ENCODE data around the gene COX5B.
"Not testable (repeated sequence)": the region's sequence is repeated elsewhere in the genome, so short reads cannot be mapped to it uniquely, and the experiment has no call there.

Gene COX5B, protein sequence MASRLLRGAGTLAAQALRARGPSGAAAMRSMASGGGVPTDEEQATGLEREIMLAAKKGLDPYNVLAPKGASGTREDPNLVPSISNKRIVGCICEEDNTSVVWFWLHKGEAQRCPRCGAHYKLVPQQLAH

DNA sequence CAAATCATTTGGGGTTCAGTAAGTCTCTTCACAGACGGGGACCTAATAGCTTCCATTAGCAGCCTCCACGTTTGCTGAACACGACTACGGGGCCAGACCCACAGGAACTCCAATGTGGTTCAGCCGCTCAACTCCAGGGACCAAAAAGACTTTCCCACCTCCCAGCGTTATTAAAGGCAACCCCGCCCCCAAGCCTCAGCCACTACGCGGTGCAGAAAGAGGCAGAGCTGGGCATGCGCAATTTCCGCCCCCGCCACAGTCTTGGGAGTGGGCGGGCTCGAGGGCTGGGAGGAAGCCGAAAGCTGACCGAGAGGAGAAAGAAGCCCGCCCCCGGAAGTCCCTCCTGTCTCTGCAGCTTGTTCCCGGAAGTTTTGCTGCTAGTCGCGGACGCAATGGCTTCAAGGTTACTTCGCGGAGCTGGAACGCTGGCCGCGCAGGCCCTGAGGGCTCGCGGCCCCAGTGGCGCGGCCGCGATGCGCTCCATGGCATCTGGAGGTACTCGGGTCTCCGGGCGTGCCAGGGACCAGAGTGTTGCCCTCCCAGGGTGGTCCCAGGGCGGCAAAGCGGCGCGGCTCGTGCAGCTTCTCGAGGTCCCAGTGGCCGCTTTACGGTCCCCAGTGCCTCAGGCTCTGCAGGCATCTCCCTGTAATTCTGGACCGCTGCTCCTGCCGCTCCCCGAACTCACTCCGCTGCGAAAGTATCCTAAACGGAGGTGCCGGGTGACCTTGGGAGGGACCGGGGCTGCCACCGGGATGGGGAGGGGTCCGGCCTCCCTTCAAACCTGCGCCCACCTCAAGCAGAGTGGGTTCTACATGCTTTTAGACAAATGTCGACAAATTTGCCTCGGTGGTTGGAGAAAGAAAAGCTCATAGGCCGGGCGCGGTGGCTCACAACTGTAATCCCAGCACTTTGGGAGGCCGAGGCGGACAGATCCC is at the start of gene COX5B:
Gene COX5B (plus strand): TSS at position 368 of the 935 bp plus-strand sequence. CDS start 25 bp downstream, at position 393.
- TF ChIP-seq, protein P1, sequence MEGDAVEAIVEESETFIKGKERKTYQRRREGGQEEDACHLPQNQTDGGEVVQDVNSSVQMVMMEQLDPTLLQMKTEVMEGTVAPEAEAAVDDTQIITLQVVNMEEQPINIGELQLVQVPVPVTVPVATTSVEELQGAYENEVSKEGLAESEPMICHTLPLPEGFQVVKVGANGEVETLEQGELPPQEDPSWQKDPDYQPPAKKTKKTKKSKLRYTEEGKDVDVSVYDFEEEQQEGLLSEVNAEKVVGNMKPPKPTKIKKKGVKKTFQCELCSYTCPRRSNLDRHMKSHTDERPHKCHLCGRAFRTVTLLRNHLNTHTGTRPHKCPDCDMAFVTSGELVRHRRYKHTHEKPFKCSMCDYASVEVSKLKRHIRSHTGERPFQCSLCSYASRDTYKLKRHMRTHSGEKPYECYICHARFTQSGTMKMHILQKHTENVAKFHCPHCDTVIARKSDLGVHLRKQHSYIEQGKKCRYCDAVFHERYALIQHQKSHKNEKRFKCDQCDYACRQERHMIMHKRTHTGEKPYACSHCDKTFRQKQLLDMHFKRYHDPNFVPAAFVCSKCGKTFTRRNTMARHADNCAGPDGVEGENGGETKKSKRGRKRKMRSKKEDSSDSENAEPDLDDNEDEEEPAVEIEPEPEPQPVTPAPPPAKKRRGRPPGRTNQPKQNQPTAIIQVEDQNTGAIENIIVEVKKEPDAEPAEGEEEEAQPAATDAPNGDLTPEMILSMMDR (IDR thresholded peaks at IDR 0.05; ENCODE audit: unreplicated experiment in 3 of 3), result no peak
- H3K4me3 Mint-ChIP-seq, result peak within 1 kb of the TSS; percentile 90 to 96 (median 94)
- peaks cover 35% of the 10 kb centered on the region for H3K36me3 Mint-ChIP-seq (ENCODE audit: low read depth)
- no peaks in the 10 kb centered on the region for H3K27me3 Mint-ChIP-seq (ENCODE audit: low read depth)
- peaks cover 13% of the 10 kb centered on the region for H3K4me1 Mint-ChIP-seq
- peak within 1 kb of the TSS; percentile 96 to 99 (median 98) for H3K27ac Mint-ChIP-seq
- H3K9me3 Mint-ChIP-seq, result no peaks in the 10 kb centered on the region

DNA sequence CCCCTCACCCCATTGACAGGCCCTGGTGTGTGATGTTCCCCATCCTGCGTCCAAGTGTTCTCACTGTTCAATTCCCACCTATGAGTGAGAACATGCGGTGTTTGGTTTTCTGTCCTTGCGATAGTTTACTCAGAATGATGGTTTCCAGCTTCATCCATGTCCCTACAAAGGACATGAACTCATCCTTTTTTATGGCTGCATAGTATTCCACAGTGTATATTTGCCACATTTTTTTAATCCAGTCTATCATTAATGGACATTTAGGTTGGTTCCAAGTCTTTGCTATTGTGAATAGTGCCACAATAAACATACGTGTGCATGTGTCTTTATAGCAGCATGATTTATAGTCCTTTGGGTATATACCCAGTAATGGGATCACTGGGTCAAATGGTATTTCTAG is 49.7 kb upstream of the COX5B start:
- not testable (repeated sequence) for H3K4me1 Mint-ChIP-seq; H3K36me3 Mint-ChIP-seq (ENCODE audit: low read depth); H3K4me3 Mint-ChIP-seq; H3K27ac Mint-ChIP-seq; H3K9me3 Mint-ChIP-seq; H3K27me3 Mint-ChIP-seq (ENCODE audit: low read depth)

DNA sequence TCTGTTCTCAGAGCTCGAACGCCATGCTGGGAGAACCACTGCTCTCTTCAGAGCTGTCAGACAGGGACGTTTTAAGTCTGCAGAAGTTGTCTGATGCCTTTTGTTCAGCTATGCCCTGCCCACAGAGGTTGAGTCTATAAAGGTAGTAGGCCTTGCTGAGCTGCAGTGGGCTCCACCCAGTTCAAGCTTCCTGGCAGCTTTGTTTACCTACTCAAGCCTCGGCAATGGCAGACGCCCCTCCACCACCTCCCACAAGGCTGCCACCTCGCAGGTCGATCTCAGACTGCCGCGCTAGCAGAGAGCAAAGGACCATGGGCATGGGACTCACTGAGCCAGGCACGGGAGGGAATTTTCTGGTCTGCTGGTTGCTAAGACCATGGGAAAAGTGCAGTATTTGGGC is 44.3 kb upstream of the COX5B start:
- not testable (repeated sequence) for H3K9me3 Mint-ChIP-seq; H3K4me3 Mint-ChIP-seq; H3K36me3 Mint-ChIP-seq (ENCODE audit: low read depth); H3K27ac Mint-ChIP-seq; H3K4me1 Mint-ChIP-seq; H3K27me3 Mint-ChIP-seq (ENCODE audit: low read depth)

DNA sequence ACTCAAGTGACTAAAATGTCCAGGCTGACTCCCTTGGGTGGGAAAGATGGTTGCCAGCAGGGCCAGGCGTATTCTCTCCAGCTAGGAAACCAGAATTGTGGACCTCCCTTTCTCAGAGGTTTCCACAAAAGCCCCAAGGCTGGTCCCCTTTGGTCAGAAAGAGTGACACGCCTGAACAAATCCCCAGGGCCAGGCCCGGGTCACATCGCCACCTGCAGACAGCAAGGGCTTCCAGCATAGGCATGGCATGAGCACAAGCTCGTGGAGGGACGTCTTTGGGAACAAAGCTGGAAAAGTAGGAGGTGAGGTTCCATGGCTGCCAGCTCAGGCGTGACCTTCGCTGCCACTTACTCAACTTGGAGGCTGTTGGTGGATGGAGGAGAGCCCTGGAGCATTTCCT is 40.8 kb upstream of the COX5B start:
- H3K9me3 Mint-ChIP-seq; H3K4me1 Mint-ChIP-seq; H3K4me3 Mint-ChIP-seq; H3K27me3 Mint-ChIP-seq (ENCODE audit: low read depth); H3K27ac Mint-ChIP-seq; H3K36me3 Mint-ChIP-seq (ENCODE audit: low read depth): not testable (repeated sequence)

DNA sequence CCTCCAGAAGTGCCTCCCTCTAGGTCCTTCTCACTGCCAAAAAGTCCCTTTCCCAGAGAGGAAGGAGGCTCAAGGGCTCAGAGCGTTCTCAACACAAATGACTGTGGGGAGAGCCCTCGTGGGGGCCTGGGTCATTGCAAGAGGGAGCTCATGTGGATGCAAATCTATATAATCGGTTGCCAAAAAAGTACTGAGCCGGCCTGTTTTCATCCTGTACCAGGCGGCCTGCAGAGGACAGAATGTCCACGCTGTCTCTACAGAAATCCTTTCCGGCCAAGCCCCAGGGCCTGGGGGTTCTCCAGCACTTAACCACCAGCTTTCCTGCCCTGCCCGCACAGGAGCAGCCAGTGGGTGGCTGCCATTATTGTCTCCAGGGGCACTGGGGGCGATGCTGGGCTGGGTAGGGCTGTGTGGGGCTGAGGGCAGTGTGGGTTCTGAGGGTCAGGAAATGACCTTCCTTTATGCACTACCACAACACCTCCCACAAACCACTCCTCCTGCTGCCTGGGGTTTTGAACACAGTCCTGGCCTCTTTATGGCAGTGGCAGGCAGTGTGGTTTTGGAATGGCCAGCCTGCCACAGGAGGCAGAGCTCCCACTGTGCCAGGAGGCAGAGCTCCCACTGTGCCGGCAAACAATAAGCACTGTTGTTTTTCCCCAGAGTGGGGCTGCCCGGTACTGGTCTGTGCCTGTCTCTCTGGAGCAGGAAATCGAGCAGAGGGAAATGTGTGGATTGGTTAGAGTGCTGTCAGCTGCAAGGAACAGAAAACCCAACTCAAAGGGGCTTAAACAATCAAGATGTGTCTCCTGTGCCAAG is 40.1 kb upstream of the COX5B start:
- not testable (repeated sequence) for H3K9me3 Mint-ChIP-seq; H3K4me3 Mint-ChIP-seq; H3K4me1 Mint-ChIP-seq; H3K27ac Mint-ChIP-seq; H3K36me3 Mint-ChIP-seq (ENCODE audit: low read depth); H3K27me3 Mint-ChIP-seq (ENCODE audit: low read depth)

DNA sequence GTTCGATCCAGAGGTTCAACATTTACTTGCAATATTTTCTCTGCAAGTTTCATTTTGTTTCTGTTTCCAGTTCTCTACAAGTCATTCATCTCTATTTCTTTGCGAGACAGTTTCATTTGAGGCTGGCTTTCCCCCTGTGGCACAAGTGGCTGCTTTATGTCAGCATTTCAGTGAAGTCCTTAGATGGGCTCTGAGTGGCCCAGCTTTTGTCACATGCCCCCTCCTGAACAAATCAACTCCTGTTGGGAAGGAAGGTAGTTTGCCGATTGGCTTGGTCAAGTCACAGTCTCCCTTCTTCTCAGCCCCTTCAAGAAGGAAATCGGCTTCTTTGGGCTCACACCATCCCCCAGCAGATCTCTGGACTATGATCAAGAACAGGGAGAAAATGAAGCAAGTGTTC is 37.1 kb upstream of the COX5B start:
- not testable (repeated sequence) for H3K4me3 Mint-ChIP-seq; H3K36me3 Mint-ChIP-seq (ENCODE audit: low read depth); H3K27ac Mint-ChIP-seq; H3K27me3 Mint-ChIP-seq (ENCODE audit: low read depth); H3K9me3 Mint-ChIP-seq; H3K4me1 Mint-ChIP-seq

DNA sequence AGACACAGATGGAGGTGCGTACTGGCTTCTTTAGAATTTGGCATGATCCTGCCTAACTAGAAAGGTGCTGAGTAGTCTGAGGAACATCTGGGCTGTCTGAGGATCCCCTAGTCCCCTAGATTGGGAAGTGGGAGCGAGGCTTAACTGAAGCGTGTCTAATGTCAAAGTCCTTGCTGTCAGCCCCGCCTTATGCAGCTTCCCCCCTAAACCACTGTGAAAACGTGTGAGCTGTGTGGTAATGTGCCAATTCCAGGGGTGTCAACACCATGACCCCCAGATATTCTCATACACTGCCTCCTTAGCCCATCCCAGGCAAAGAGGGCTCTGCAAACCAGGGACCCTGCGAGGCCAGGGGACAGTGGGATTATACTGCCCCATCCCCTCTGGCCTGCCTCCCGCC is 34.0 kb upstream of the COX5B start:
- not testable (repeated sequence) for H3K36me3 Mint-ChIP-seq (ENCODE audit: low read depth); H3K9me3 Mint-ChIP-seq; H3K27me3 Mint-ChIP-seq (ENCODE audit: low read depth); H3K27ac Mint-ChIP-seq; H3K4me3 Mint-ChIP-seq; H3K4me1 Mint-ChIP-seq

DNA sequence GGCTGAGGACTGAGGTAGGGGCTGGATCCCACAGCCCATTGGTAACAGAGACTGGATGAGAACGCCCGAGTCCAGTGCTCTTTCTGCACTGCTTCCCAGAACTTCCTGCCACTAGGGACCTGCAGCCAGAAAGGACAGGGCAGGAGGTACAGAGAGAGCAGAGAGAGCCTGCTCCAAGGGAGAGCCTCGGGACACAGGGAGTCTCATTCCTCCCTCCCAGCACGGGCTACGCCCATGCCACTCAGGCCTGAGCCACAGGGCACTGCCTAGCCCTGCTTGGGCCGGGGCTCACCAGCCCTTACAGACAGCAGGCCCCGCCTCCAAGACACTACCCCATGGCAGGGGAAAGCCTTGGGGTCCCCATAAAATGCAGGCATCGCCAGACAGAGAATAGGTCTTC is 30.1 kb upstream of the COX5B start:
- not testable (repeated sequence) for H3K4me3 Mint-ChIP-seq; H3K27ac Mint-ChIP-seq; H3K9me3 Mint-ChIP-seq; H3K4me1 Mint-ChIP-seq; H3K27me3 Mint-ChIP-seq (ENCODE audit: low read depth); H3K36me3 Mint-ChIP-seq (ENCODE audit: low read depth)

DNA sequence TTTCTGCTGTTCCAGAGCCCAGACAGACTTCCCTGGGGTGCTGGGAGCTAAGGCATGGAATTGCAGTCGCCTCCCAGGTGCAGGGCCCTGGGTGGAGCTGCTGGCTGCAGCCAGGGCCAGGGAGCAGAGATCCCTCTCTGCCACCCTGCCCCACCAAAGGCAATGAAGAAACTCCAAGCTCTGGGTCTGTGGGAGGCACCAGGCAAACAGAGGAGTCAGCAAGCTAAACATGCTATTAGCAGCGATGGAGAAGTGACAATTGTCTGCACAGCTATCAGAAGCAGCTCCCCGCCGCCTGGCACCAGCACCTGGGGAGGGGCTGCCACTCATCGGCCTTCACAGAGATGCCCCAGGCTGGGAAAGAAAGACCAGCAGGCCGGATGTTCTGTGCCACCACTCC is 28.0 kb upstream of the COX5B start:
- Mint-ChIP-seq H3K27me3 (ENCODE audit: low read depth) (no peaks in the 10 kb centered on the region), H3K4me1 (peaks cover 2% of the 10 kb centered on the region), H3K36me3 (ENCODE audit: low read depth) (no peaks in the 10 kb centered on the region), H3K27ac (peak overlapping the region in 1 of 3 experiments; percentile 44), H3K9me3 (no peaks in the 10 kb centered on the region), H3K4me3 (no peak overlapping the region)
- TF ChIP-seq, protein P1 (IDR thresholded peaks at IDR 0.05; ENCODE audit: unreplicated experiment in 3 of 3), result no peak

DNA sequence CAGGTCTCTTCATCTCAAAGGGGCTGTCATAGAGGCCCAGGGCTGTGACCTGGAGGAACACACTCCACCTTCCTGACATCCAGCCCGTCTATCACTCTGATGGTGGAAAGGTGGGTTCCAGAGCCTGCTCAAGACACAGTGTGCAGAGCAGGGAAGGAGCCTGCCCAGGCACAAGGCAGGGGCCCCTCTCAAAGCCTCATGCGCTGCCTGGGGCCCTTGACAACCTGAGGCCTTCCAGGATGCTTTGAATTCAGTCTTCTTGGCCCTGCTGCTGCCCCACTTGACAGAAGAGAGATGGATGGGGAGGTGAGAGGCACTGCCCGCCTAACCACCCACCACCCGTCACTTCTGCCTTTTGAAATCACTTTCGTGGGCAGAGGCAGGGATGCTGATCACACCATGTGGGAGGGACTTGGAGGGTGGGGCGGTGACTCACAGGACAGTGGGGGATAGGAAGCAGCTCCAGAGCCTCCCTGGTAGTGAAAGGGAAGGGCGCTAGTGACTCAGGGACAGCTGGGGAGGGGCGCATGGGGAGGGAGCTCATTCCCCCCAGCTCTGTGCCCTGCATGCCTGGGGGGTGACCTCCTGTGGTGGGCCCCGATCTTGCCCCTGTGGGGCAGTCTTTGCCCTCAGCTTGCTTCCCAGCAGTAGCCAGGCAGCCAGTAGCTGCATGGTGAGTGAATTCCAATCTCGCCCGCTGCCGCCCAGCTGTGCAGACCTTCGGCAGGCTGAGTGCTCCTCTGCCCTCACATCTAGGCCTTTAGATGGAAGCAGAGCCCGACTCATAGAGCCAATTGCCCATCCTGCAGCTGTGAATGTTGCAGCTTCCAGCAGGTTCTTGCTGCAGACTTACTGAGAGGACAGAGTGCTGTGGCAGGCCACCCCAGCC is 26.7 kb upstream of the COX5B start:
- not testable (repeated sequence) for H3K9me3 Mint-ChIP-seq; H3K27ac Mint-ChIP-seq; H3K4me1 Mint-ChIP-seq; H3K36me3 Mint-ChIP-seq (ENCODE audit: low read depth); H3K27me3 Mint-ChIP-seq (ENCODE audit: low read depth); H3K4me3 Mint-ChIP-seq

DNA sequence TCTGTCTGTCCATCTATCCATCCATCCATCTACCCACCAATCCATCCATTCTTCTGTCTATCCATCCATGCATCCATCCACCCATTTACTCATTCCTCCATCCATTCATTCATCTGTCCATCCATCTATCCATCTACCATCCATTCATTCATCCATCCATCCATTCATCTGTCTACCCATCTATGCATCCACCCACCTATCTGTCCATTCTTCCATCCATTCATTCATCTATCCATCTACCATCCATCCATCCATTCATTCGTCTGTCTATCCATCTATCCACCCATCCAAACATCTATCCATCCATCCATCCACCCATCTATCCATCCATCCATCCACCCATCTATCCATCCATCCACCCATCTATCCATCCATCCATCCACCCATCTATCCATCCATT is 25.4 kb upstream of the COX5B start:
- not testable (repeated sequence) for H3K27me3 Mint-ChIP-seq (ENCODE audit: low read depth); H3K9me3 Mint-ChIP-seq; H3K4me1 Mint-ChIP-seq; H3K4me3 Mint-ChIP-seq; H3K36me3 Mint-ChIP-seq (ENCODE audit: low read depth)
- peak overlapping the region in 1 of 3 experiments; percentile 3 for H3K27ac Mint-ChIP-seq

DNA sequence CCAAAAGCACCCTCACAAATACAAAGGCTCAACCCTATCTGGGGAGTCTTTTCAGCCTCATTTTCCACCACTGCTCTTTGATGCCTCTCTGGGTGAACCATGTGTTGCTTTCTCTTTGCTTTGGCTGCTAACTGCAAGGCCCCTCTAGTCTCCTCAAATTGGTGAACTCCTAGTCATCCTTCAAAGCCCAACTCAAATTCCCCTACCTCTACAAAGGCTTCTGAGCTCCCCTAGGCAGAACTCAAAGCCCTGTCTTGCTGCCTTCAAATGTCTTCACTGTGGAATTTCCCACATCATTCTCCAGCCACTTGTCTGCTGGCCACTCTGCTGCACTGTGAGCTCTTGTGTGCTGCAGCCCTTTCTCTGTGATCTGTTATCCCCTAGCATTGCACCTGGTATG is 22.9 kb upstream of the COX5B start:
- not testable (repeated sequence) for H3K9me3 Mint-ChIP-seq; H3K4me1 Mint-ChIP-seq; H3K27me3 Mint-ChIP-seq (ENCODE audit: low read depth); H3K4me3 Mint-ChIP-seq; H3K36me3 Mint-ChIP-seq (ENCODE audit: low read depth)
- H3K27ac Mint-ChIP-seq, result peak overlapping the region in 2 of 3 experiments; percentile 60 to 61
